A673 (cell line): ENCODE results near the gene RTKN2. TPM values are rescaled to one million over a fixed set of nuclear protein-coding genes. Genes with fewer than 3 reads are reported as not detected.

Experiments used
- BruUV-seq: library from RNA; stranded (reverse); fragments of 400-500 nt; replicated peaks from 2 replicates; lab custom pipeline; 2021; lab: Mats Ljungman, UMichigan
- CTCF ChIA-PET: fragments of 300-600 bp; sonication (Branson Sonifier 250); formaldehyde crosslinking; loops from one replicate; lab custom pipeline; 2022; ENCODE audit warnings: antibody characterized with exemption; lab: Charles Lee
- POLR2A ChIA-PET: fragments of 300-600 bp; sonication (Branson Sonifier 250); formaldehyde crosslinking; loops from one replicate; lab custom pipeline; 2022; ENCODE audit warnings: antibody characterized with exemption; ENCODE audit not compliant: low non-redundant PET; lab: Charles Lee
- DNase-seq: peaks from one replicate; pipeline ENCODE4 v3.0.0-alpha.2; 2015; ENCODE audit warnings: low spot score
- H3K27ac ChIP-seq: fragments of 200-600 bp; sonication (generic); 2 replicates; pipeline ENCODE4 v1.5.1; 2016; ENCODE audit warnings: mixed run types, low read depth, mild to moderate bottlenecking, mixed read lengths, antibody characterized with exemption, low read length; ENCODE audit not compliant: poor library complexity, severe bottlenecking
- H3K27me3 ChIP-seq: fragments of 200-600 bp; sonication (generic); replicated peaks from 2 replicates; pipeline ENCODE4 v1.6.1; 2017; ENCODE audit warnings: mixed run types, low read depth, mild to moderate bottlenecking, mixed read lengths, antibody characterized with exemption, low read length; ENCODE audit not compliant: insufficient read depth, poor library complexity
- H3K36me3 ChIP-seq: fragments of 200-600 bp; sonication (generic); 2 replicates; pipeline ENCODE4 v1.6.1; 2016; ENCODE audit warnings: mixed run types, mild to moderate bottlenecking, mixed read lengths, antibody characterized with exemption, low read length; ENCODE audit not compliant: insufficient read depth, poor library complexity, severe bottlenecking
- H3K4me1 ChIP-seq: fragments of 200-600 bp; sonication (generic); 2 replicates; pipeline ENCODE4 v1.6.1; 2017; ENCODE audit warnings: mixed run types, mild to moderate bottlenecking, mixed read lengths, antibody characterized with exemption, low read length; ENCODE audit not compliant: insufficient read depth, poor library complexity, severe bottlenecking
- H3K4me3 ChIP-seq: fragments of 200-600 bp; sonication (generic); 2 replicates; pipeline ENCODE4 v1.5.1; 2016; ENCODE audit warnings: low read depth, mixed run types, mild to moderate bottlenecking, mixed read lengths, low read length; ENCODE audit not compliant: poor library complexity, severe bottlenecking
- H3K9me3 ChIP-seq: fragments of 200-600 bp; sonication (generic); 2 replicates; pipeline ENCODE4 v1.6.1; 2016; ENCODE audit warnings: mixed run types, low read depth, mild to moderate bottlenecking, mixed read lengths, antibody characterized with exemption, low read length; ENCODE audit not compliant: poor library complexity, severe bottlenecking
- CTCF ChIP-seq: fragments of 300-800, 200-600 bp; sonication (generic); conservative IDR thresholded peaks from 2 replicates; pipeline ENCODE4 v1.5.1; 2017; ENCODE audit warnings: low read depth, mild to moderate bottlenecking, antibody characterized with exemption, low read length, moderate library complexity, mixed read lengths
- EZH2 ChIP-seq: fragments of 200-600 bp; sonication (generic); IDR thresholded peaks from 2 replicates; pipeline ENCODE4 v1.6.1; 2017; ENCODE audit warnings: borderline replicate concordance, low read depth, mild to moderate bottlenecking, mixed read lengths, antibody characterized with exemption, low read length; ENCODE audit not compliant: poor library complexity, severe bottlenecking
- intact Hi-C: fragments of 100-400 bp; cut with micrococcal nuclease; formaldehyde crosslinking; loops from one replicate; pipeline ENCODE4 v1.10.0; 2022; ENCODE audit not compliant: unreplicated experiment
- total RNA-seq: library from RNA; stranded (reverse); gene quantifications from 2 replicates; pipeline ENCODE4 v1.2.3, GENCODE V29; 2021

Gene RTKN2
- total RNA-seq, 1 experiment from 2014 or later: 22.3 TPM

- BruUV-seq: no TSS peak
- no peak for DNase-seq
- Histone ChIP-seq H3K4me1 (no peaks in the 10 kb centered on the region), H3K4me3 (no peak overlapping the region), H3K27ac (no peak overlapping the region), H3K9me3 (no peaks in the 10 kb centered on the region), H3K36me3 (no peaks in the 10 kb centered on the region), H3K27me3 (no peaks in the 10 kb centered on the region)
- intact Hi-C loops: no loop called here
- TF ChIP-seq EZH2 (no peak), CTCF (no peak)
- ChIA-PET POLR2A (no interaction called here), CTCF (no interaction called here)
Measured at GRCh38 chr10:62153191-62153590, 115.5 kb downstream of the RTKN2 start.

- Histone ChIP-seq H3K27ac (no peak overlapping the region), H3K36me3 (no peaks in the 10 kb centered on the region), H3K9me3 (no peaks in the 10 kb centered on the region), H3K4me3 (no peak overlapping the region), H3K27me3 (no peaks in the 10 kb centered on the region), H3K4me1 (no peaks in the 10 kb centered on the region)
- ChIA-PET CTCF (no interaction called here), POLR2A (no interaction called here)
- intact Hi-C loops: no loop called here
- DNase-seq: no peak
- no peak for TF ChIP-seq CTCF
- BruUV-seq: no TSS peak
Measured at GRCh38 chr10:62149621-62150020, 119.0 kb downstream of the RTKN2 start.

GRCh38 chr10:62148155-62148554 is 120.5 kb downstream of the RTKN2 start:
- CTCF ChIA-PET: no interaction called here
- TF ChIP-seq EZH2 (no peak), CTCF (no peak)
- peaks cover under 1% of the 10 kb centered on the region for H3K9me3 ChIP-seq
- H3K4me3 ChIP-seq: no peak overlapping the region
- no peak overlapping the region for H3K27ac ChIP-seq
- POLR2A ChIA-PET: interaction anchor here (0.6 kb wide), 1 partner anchor 11 kb away, joined by 3 read pairs; no protein-coding TSS in a partner anchor
- no TSS peak for BruUV-seq
- H3K27me3 ChIP-seq: no peaks in the 10 kb centered on the region
- H3K36me3 ChIP-seq: no peaks in the 10 kb centered on the region
- H3K4me1 ChIP-seq: no peaks in the 10 kb centered on the region
- DNase-seq: no peak
- intact Hi-C loops: no loop called here
